K562 (cell line): ENCODE measurements around the gene SCN8A. TPM values are rescaled to one million over a fixed set of nuclear protein-coding genes. Genes with fewer than 3 reads are reported as not detected.

Experiments
- ATAC-seq: fragments of 200-7000 bp; cut with Tn5 transposase; 3 replicates; pipeline ENCODE4 v1.9.1; 2020; ENCODE audit warnings: moderate library complexity
- BruUV-seq: library from RNA; stranded (reverse); fragments of 400-500 nt; replicated peaks from 2 replicates; lab custom pipeline; 2021; lab: Mats Ljungman, UMichigan
- CTCF ChIA-PET: fragments of 300-600 bp; formaldehyde crosslinking; extraction: SDS; loops from one replicate; lab custom pipeline; 2021; ENCODE audit warnings: low intra/inter-chr PET ratio; lab: Yijun Ruan, JAX
- POLR2A ChIA-PET: fragments of 300-600, 350-650 bp; sonication (Branson Sonifier 250); formaldehyde crosslinking; extraction: SDS; loops from one replicate; lab custom pipeline; 2021; ENCODE audit warnings: antibody characterized with exemption, inconsistent platforms; lab: Yijun Ruan, JAX
- DNase-seq, 4 experiments: peaks; one replicate each; pipeline versions ENCODE4 v3.0.0 to v3.0.0-alpha.2; 2011 to 2018; ENCODE audit warnings: low spot score in 3 of 4, mixed read lengths in 3 of 4; ENCODE audit errors: extremely low read depth in 1 of 4
- FAIRE-seq: peaks from 2 replicates; lab custom pipeline; 2011; peaks lifted over from hg19 to GRCh38; lab: Jason Lieb, UNC
- H2AFZ ChIP-seq: 2 replicates; pipeline ENCODE4 v1.6.0; 2011; ENCODE audit warnings: low read depth, low read length, control low read depth, inconsistent platforms
- H3K27ac ChIP-seq: fragments of 200-600 bp; 3 replicates; pipeline ENCODE4 v1.8.0; 2011; ENCODE audit warnings: low read depth, mild to moderate bottlenecking, control low read depth, inconsistent platforms, low read length, moderate library complexity, mixed read lengths; ENCODE audit errors: extremely low read depth
- H3K27me3 ChIP-seq, 2 experiments: fragments of 300-600 bp in 1 of 2; 2 replicates in 1 of 2; 3 replicates in 1 of 2; pipeline versions ENCODE4 v1.6.0 to v1.8.0; 2011; ENCODE audit warnings: inconsistent platforms in 2 of 2, low read length in 2 of 2, mild to moderate bottlenecking in 1 of 2, mixed read lengths in 1 of 2, moderate library complexity in 1 of 2; ENCODE audit not compliant: control insufficient read depth in 2 of 2, insufficient read depth in 2 of 2
- H3K36me3 ChIP-seq: fragments of 300-600 bp; 3 replicates; pipeline ENCODE4 v1.8.0; 2011; ENCODE audit warnings: mild to moderate bottlenecking, low read length, inconsistent platforms; ENCODE audit not compliant: control insufficient read depth, insufficient read depth
- H3K4me1 ChIP-seq, 2 experiments: fragments of 200-600 bp in 1 of 2; replicated peaks in 1 of 2; 2 replicates in 1 of 2; 3 replicates in 1 of 2; pipeline versions ENCODE4 v1.5.1 to v1.8.0; 2011; ENCODE audit warnings: inconsistent platforms in 2 of 2, low read length in 2 of 2, mild to moderate bottlenecking in 1 of 2, mixed read lengths in 1 of 2, moderate library complexity in 1 of 2; ENCODE audit not compliant: control insufficient read depth in 2 of 2, insufficient read depth in 2 of 2
- H3K4me2 ChIP-seq: 2 replicates; pipeline ENCODE4 v1.6.1; 2011; ENCODE audit warnings: low read length, control low read depth, inconsistent platforms, mixed read lengths; ENCODE audit not compliant: insufficient read depth
- H3K4me3 ChIP-seq: fragments of 200-600 bp; sonication (generic), shearing (Covaris generic); 2 replicates; pipeline ENCODE4 v1.5.1; 2016; ENCODE audit warnings: control low read depth, inconsistent platforms
- H3K79me2 ChIP-seq: fragments of 200-600 bp; 3 replicates; pipeline ENCODE4 v1.8.0; 2011; ENCODE audit warnings: low read length, inconsistent platforms; ENCODE audit not compliant: control insufficient read depth, insufficient read depth
- H3K9ac ChIP-seq, 2 experiments: 2 replicates each; pipeline versions ENCODE4 v1.6.0 to v1.6.1; 2011; ENCODE audit warnings: low read depth in 2 of 2, low read length in 2 of 2, control low read depth in 1 of 2, inconsistent platforms in 1 of 2, mild to moderate bottlenecking in 1 of 2, mixed read lengths in 1 of 2; ENCODE audit not compliant: insufficient read depth in 1 of 2
- H3K9me1 ChIP-seq: one replicate; pipeline ENCODE4 v1.6.0; 2011; ENCODE audit warnings: inconsistent platforms, mild to moderate bottlenecking, low read length, moderate library complexity; ENCODE audit not compliant: control insufficient read depth, insufficient read depth
- H3K9me3 ChIP-seq: replicated peaks from 2 replicates; pipeline ENCODE4 v1.5.1; 2011; ENCODE audit warnings: low read depth, low read length, inconsistent platforms; ENCODE audit not compliant: control insufficient read depth, insufficient read depth
- H4K20me1 ChIP-seq: replicated peaks from 2 replicates; pipeline ENCODE4 v1.6.1; 2011; ENCODE audit warnings: low read length, inconsistent platforms, mixed read lengths; ENCODE audit not compliant: control insufficient read depth, insufficient read depth
- ARID3A ChIP-seq: IDR thresholded peaks from 2 replicates; pipeline ENCODE4 v1.6.1; 2012; ENCODE audit warnings: low read depth, low read length, improper control_type of control experiment, borderline replicate concordance
- ETV5 ChIP-seq: sonication (generic); formaldehyde crosslinking; IDR thresholded peaks from 2 replicates; pipeline ENCODE4 v1.4.0; 2020; ENCODE audit warnings: low read depth, mild to moderate bottlenecking, missing genetic modification reagents
- HDAC8 ChIP-seq: fragments of 450-650 bp; IDR thresholded peaks from 2 replicates; pipeline ENCODE4 v1.6.1; 2016; ENCODE audit warnings: mild to moderate bottlenecking, missing genetic modification characterization, moderate library complexity, missing compliant biosample characterization
- KLF16 ChIP-seq: IDR thresholded peaks from 2 replicates; pipeline ENCODE4 v1.6.1; 2016; ENCODE audit warnings: antibody characterized with exemption
- NFE2 ChIP-seq: IDR thresholded peaks from 2 replicates; pipeline ENCODE4 v1.6.1; 2014; ENCODE audit warnings: antibody characterized with exemption, low read depth
- POLR2A ChIP-seq: fragments of 450-650 bp; conservative IDR thresholded peaks from 2 replicates; pipeline ENCODE4 v1.6.1; 2016
- SLC30A9 ChIP-seq: fragments of 250-450 bp; sonication (Bioruptor Pico); IDR thresholded peaks from 2 replicates; pipeline ENCODE4 v1.8.0; 2022; ENCODE audit warnings: mild to moderate bottlenecking, moderate library complexity
- TAF7 ChIP-seq: fragments of 450-650 bp; IDR thresholded peaks from 2 replicates; pipeline ENCODE4 v1.6.1; 2016; ENCODE audit warnings: missing genetic modification characterization, missing compliant biosample characterization
- ZNF263 ChIP-seq: sonication (generic); formaldehyde crosslinking; IDR thresholded peaks from 2 replicates; pipeline ENCODE4 v1.8.0; 2022; ENCODE audit warnings: mild to moderate bottlenecking, missing genetic modification reagents, borderline replicate concordance
- WGBS: fragments of 100-300 bp; shearing (Covaris generic); methylation state at CpG from one replicate; pipeline ENCODE4 v1.1.6; 2016; ENCODE audit warnings: low coverage, mixed read lengths; ENCODE audit not compliant: insufficient coverage; ENCODE audit errors: missing lambda C conversion rate; 5-methylcytosine and 5-hydroxymethylcytosine counted together
- in situ Hi-C: fragments of 300-500 bp; cut with MboI; formaldehyde crosslinking; loops from 4 replicates; pipeline ENCODE4 v1.15.0; 2018; ENCODE audit warnings: inconsistent platforms, mixed read lengths
- intact Hi-C: fragments of 100-400 bp; cut with micrococcal nuclease; formaldehyde crosslinking; loops from 2 replicates; pipeline ENCODE4 v1.14.2; 2022
- polyA plus RNA-seq, 8 experiments: library from polyadenylated mRNA; depleted of rRNA in 4 of 8; stranded (reverse) in 5 of 8; unstranded in 3 of 8; fragments of >200 nt; fragmentation: Nextera tagmentation in 2 of 8; fragmentation: Illumina TruSeq in 1 of 8; extraction: Ambion mirVana in 2 of 8; extraction: Trizol in 1 of 8; gene quantifications; 2 replicates each; pipeline versions ENCODE4 v1.2.1 to v1.2.3, GENCODE V29; 2011 to 2014; ENCODE audit warnings: inconsistent platforms in 1 of 8, missing spikeins in 1 of 8
- total RNA-seq, 7 experiments: library from RNA; depleted of rRNA in 6 of 7; stranded (reverse); fragments of >200 nt in 6 of 7; fragmentation: Illumina TruSeq in 2 of 7; extraction: Trizol in 2 of 7; gene quantifications; 2 replicates each; pipeline versions ENCODE4 v1.2.1 to v1.2.3, GENCODE V29; 2011 to 2021; ENCODE audit warnings: low replicate concordance in 1 of 7
- TF ChIP-seq, protein P1 (sequence below): fragments of 200-800 bp; sonication (Bioruptor generic); IDR thresholded peaks from 2 replicates; pipeline ENCODE4 v1.6.1; 2017; ENCODE audit warnings: missing genetic modification characterization, missing compliant biosample characterization

The SCN8A gene
- total and polyA plus RNA-seq, 9 of the 15 experiments (the other 6 are each of a cell fraction or from before 2014, with no cell fraction given), result 0.03 to 0.29 (median 0.15) TPM; not detected in 1

- WGBS, result 0% methylated on average over 3 of the region's 3 CpGs
- Histone ChIP-seq H4K20me1 (no peaks in the 10 kb centered on the region), H3K79me2 (no peaks in the 10 kb centered on the region), H2AFZ (no peak overlapping the region), H3K27me3 (peaks cover 0 to 4% of the 10 kb centered on the region in 2 experiments; a peak in 1 of 5 replicates), H3K27ac (no peak overlapping the region), H3K9ac (no peak overlapping the region), H3K4me2 (no peak overlapping the region), H3K36me3 (no peaks in the 10 kb centered on the region), H3K9me1 (no peaks in the 10 kb centered on the region), H3K4me1 (no peaks in the 10 kb centered on the region), H3K4me3 (no peak overlapping the region), H3K9me3 (no peaks in the 10 kb centered on the region)
- no peak for DNase-seq
- in situ Hi-C loops, result no loop called here
- ChIA-PET POLR2A (no interaction called here), CTCF (no interaction called here)
- intact Hi-C loops, result no loop called here
- FAIRE-seq, result no peak
- no peak for TF ChIP-seq ZNF263 (CRISPR knock-in tag)
- TF ChIP-seq TAF7, result no peak
- no peak for ATAC-seq
- BruUV-seq, result no TSS peak
These were observed 40.0 kb downstream of the SCN8A start for GRCh38 chr12:51630986-51631385.

DNA sequence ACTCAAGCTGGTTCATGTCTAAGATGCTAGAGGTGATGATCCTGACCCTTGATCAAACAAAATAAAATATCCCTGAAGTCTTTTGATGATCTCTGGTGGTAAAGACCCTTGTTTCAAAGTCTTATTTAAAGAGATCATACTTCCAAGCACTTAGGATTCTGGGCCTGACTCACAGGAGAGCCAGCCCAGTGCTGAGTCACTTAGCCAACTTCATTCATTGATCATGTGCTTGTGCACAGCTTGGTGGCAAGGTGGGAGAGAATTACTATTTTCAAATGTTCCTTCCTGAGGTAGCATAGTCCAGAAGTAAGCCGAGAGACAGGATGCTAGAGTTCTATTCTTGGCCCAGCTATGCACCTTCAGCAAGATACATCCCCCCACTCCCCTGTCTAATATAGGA lies 40.6 kb downstream of the SCN8A start:
- intact Hi-C loops (no loop called here), in situ Hi-C loops (no loop called here)
- no TSS peak for BruUV-seq
- Histone ChIP-seq H3K4me1 (no peaks in the 10 kb centered on the region), H3K27ac (no peak overlapping the region), H4K20me1 (no peaks in the 10 kb centered on the region), H3K27me3 (peaks cover 0 to 4% of the 10 kb centered on the region in 2 experiments; a peak in 1 of 5 replicates), H3K79me2 (no peaks in the 10 kb centered on the region), H3K4me2 (no peak overlapping the region), H3K4me3 (no peak overlapping the region), H2AFZ (no peak overlapping the region)
- FAIRE-seq, result no peak
- DNase-seq, result peak in 1 of 4 experiments; percentile 4
- WGBS, result 0% methylated on average over 1 of the region's 1 CpG
- no peak for ATAC-seq
- TF ChIP-seq NFE2 (peak; percentile 27; the same call in 1 of the 2 replicates), KLF16 (no peak), POLR2A (no peak), HDAC8 (tag) (no peak), ETV5 (CRISPR knock-in tag) (no peak), ARID3A (no peak), SLC30A9 (no peak)
- TF ChIP-seq, protein P1, sequence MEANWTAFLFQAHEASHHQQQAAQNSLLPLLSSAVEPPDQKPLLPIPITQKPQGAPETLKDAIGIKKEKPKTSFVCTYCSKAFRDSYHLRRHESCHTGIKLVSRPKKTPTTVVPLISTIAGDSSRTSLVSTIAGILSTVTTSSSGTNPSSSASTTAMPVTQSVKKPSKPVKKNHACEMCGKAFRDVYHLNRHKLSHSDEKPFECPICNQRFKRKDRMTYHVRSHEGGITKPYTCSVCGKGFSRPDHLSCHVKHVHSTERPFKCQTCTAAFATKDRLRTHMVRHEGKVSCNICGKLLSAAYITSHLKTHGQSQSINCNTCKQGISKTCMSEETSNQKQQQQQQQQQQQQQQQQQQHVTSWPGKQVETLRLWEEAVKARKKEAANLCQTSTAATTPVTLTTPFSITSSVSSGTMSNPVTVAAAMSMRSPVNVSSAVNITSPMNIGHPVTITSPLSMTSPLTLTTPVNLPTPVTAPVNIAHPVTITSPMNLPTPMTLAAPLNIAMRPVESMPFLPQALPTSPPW (CRISPR knock-in tag), result no peak
- TF ChIP-seq, all 486 proteins: peak for 1
- H3K9ac ChIP-seq, result no peak overlapping the region
- ChIA-PET CTCF (no interaction called here), POLR2A (no interaction called here)
- H3K9me1 ChIP-seq, result no peaks in the 10 kb centered on the region
- no peaks in the 10 kb centered on the region for H3K36me3 ChIP-seq
- no peaks in the 10 kb centered on the region for H3K9me3 ChIP-seq
